HEK293T (cell line): ENCODE data around the gene EXOC6B.

Experiments
- FOXA1 ChIP-seq: fragments of 450-650 bp; IDR thresholded peaks from 2 replicates; pipeline ENCODE4 v1.6.1; 2016; ENCODE audit warnings: mild to moderate bottlenecking
- SUZ12 ChIP-seq: fragments of 450-650 bp; IDR thresholded peaks from 2 replicates; pipeline ENCODE4 v1.6.1; 2016; ENCODE audit warnings: mild to moderate bottlenecking

- TF ChIP-seq SUZ12 (no peak), FOXA1 (no peak)
Observed at GRCh38 chr2:72178551-72178950, 647.3 kb downstream of the EXOC6B start.
